ENCODE results near the gene ADAMTS17.

ADAMTS17 gene

GRCh38 chr15:99996660-99997059 lies 345.1 kb downstream of the ADAMTS17 start:
- TF ChIP-seq EZH2phosphoT487 (IDR thresholded peaks at IDR 0.05; ENCODE audit: borderline replicate concordance, low read length) = no peak
- no peak for TF ChIP-seq CTCF (IDR thresholded peaks at IDR 0.05; ENCODE audit: low read depth, low read length, poor library complexity, severe bottlenecking)
- Histone ChIP-seq H3K9me3 (ENCODE audit: control insufficient read depth, insufficient read depth, low read length) (no peaks in the 10 kb centered on the region), H3K4me3 (ENCODE audit: low read length) (no peak overlapping the region), H3K27ac (ENCODE audit: low read depth, low read length) (no peak overlapping the region), H3K4me2 (ENCODE audit: low read length) (no peak overlapping the region), H3K79me2 (ENCODE audit: control insufficient read depth, low read length) (no peaks in the 10 kb centered on the region), H3K36me3 (ENCODE audit: control insufficient read depth, low read length) (no peaks in the 10 kb centered on the region), H4K20me1 (ENCODE audit: control insufficient read depth, insufficient read depth, low read depth, low read length) (no peaks in the 10 kb centered on the region), H3K27me3 (ENCODE audit: control insufficient read depth, low read length) (no peaks in the 10 kb centered on the region), H3F3A (ENCODE audit: control insufficient read depth, insufficient read depth) (no peaks in the 10 kb centered on the region), H3K9me2 (replicated peaks; ENCODE audit: control insufficient read depth, low read length) (no peaks in the 10 kb centered on the region), H3K4me1 (ENCODE audit: control insufficient read depth, low read length) (no peaks in the 10 kb centered on the region)

DNA sequence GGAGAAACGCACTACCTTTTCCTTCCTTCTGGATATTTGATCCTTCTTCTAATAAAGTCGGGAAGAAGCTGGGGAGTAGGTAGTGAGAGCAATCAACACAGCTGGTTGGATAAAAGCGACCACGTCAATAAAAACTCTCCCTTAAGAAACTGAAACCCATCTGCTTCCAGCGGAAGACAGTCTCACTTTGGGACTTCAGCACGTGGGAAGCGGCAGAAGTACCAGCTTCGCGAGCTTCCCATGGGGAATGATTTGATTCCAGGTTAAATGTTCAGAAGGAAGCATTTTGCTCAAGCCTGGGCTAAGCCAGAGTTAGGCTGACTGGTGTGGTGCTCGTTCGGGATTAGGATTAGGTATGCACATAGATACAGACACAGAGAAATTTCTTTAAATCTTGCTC lies 346.2 kb downstream of the ADAMTS17 start:
- Histone ChIP-seq H3K4me2 (ENCODE audit: low read length) (no peak overlapping the region), H3K4me3 (ENCODE audit: low read length) (no peak overlapping the region), H3K4me1 (ENCODE audit: control insufficient read depth, low read length) (no peaks in the 10 kb centered on the region), H4K20me1 (ENCODE audit: control insufficient read depth, insufficient read depth, low read depth, low read length) (no peaks in the 10 kb centered on the region), H3K79me2 (ENCODE audit: control insufficient read depth, low read length) (no peaks in the 10 kb centered on the region), H3K9me3 (ENCODE audit: control insufficient read depth, insufficient read depth, low read length) (no peaks in the 10 kb centered on the region), H3K9me2 (replicated peaks; ENCODE audit: control insufficient read depth, low read length) (no peaks in the 10 kb centered on the region), H3K36me3 (ENCODE audit: control insufficient read depth, low read length) (no peaks in the 10 kb centered on the region), H3K27me3 (ENCODE audit: control insufficient read depth, low read length) (no peaks in the 10 kb centered on the region), H3K27ac (ENCODE audit: low read depth, low read length) (no peak overlapping the region), H3F3A (ENCODE audit: control insufficient read depth, insufficient read depth) (no peaks in the 10 kb centered on the region)
- TF ChIP-seq CTCF (IDR thresholded peaks at IDR 0.05; ENCODE audit: low read depth, low read length, poor library complexity, severe bottlenecking) = no peak
- no peak for TF ChIP-seq EZH2phosphoT487 (IDR thresholded peaks at IDR 0.05; ENCODE audit: borderline replicate concordance, low read length)

GRCh38 chr15:99994849-99995248 lies 346.9 kb downstream of the ADAMTS17 start:
- no peak overlapping the region for H3K4me3 ChIP-seq (ENCODE audit: low read length)
- H3K79me2 ChIP-seq (ENCODE audit: control insufficient read depth, low read length) = no peaks in the 10 kb centered on the region
- no peak overlapping the region for H3K4me2 ChIP-seq (ENCODE audit: low read length)
- H4K20me1 ChIP-seq (ENCODE audit: control insufficient read depth, insufficient read depth, low read depth, low read length) = no peaks in the 10 kb centered on the region
- no peaks in the 10 kb centered on the region for H3F3A ChIP-seq (ENCODE audit: control insufficient read depth, insufficient read depth)
- H3K27ac ChIP-seq (ENCODE audit: low read depth, low read length) = no peak overlapping the region
- no peak for TF ChIP-seq EZH2phosphoT487 (IDR thresholded peaks at IDR 0.05; ENCODE audit: borderline replicate concordance, low read length)
- no peak for TF ChIP-seq CTCF (IDR thresholded peaks at IDR 0.05; ENCODE audit: low read depth, low read length, poor library complexity, severe bottlenecking)
- H3K27me3 ChIP-seq (ENCODE audit: control insufficient read depth, low read length) = no peaks in the 10 kb centered on the region
- H3K9me3 ChIP-seq (ENCODE audit: control insufficient read depth, insufficient read depth, low read length) = no peaks in the 10 kb centered on the region
- no peaks in the 10 kb centered on the region for H3K36me3 ChIP-seq (ENCODE audit: control insufficient read depth, low read length)
- H3K4me1 ChIP-seq (ENCODE audit: control insufficient read depth, low read length) = no peaks in the 10 kb centered on the region
- no peaks in the 10 kb centered on the region for H3K9me2 ChIP-seq (replicated peaks; ENCODE audit: control insufficient read depth, low read length)

DNA sequence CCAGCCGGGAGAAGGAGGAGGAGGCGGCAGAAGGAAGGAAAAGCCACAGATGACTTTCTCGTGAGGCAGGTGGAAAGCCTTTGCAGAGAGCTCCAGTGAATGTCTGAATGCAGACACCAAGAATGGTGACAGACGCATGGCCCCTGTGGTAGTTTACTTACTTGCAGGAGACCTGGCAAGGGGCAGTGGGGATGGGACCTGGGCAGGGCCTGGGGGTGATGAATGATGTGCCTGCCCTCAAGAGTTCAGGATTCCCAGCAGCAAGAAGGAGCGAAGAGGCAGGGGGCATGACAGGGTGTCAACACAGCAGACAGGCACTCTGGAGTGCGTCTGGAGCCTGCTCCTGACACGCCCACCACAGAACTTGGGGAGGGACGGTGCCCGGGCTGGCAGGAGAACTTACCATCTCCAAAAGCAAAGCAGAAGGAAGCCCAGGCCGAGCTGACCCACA lies 348.1 kb downstream of the ADAMTS17 start:
- no peaks in the 10 kb centered on the region for H3F3A ChIP-seq (ENCODE audit: control insufficient read depth, insufficient read depth)
- H3K27ac ChIP-seq (ENCODE audit: low read depth, low read length) = no peak overlapping the region
- no peaks in the 10 kb centered on the region for H3K4me1 ChIP-seq (ENCODE audit: control insufficient read depth, low read length)
- H3K36me3 ChIP-seq (ENCODE audit: control insufficient read depth, low read length) = no peaks in the 10 kb centered on the region
- H3K9me3 ChIP-seq (ENCODE audit: control insufficient read depth, insufficient read depth, low read length) = no peaks in the 10 kb centered on the region
- H4K20me1 ChIP-seq (ENCODE audit: control insufficient read depth, insufficient read depth, low read depth, low read length) = no peaks in the 10 kb centered on the region
- H3K79me2 ChIP-seq (ENCODE audit: control insufficient read depth, low read length) = no peaks in the 10 kb centered on the region
- H3K4me2 ChIP-seq (ENCODE audit: low read length) = no peak overlapping the region
- no peak for TF ChIP-seq CTCF (IDR thresholded peaks at IDR 0.05; ENCODE audit: low read depth, low read length, poor library complexity, severe bottlenecking)
- no peak for TF ChIP-seq EZH2phosphoT487 (IDR thresholded peaks at IDR 0.05; ENCODE audit: borderline replicate concordance, low read length)
- H3K9me2 ChIP-seq (replicated peaks; ENCODE audit: control insufficient read depth, low read length) = no peaks in the 10 kb centered on the region
- no peaks in the 10 kb centered on the region for H3K27me3 ChIP-seq (ENCODE audit: control insufficient read depth, low read length)
- no peak overlapping the region for H3K4me3 ChIP-seq (ENCODE audit: low read length)

All from DOHH2 (cell line).